NT2/D1 (cell line): ENCODE data around the gene RASL11A.

Source experiments
- DNase-seq: peaks from one replicate; pipeline ENCODE4 v3.0.0-alpha.2; 2011; ENCODE audit warnings: low read depth, low spot score
- H3K27me3 ChIP-seq: 2 replicates; pipeline ENCODE4 v1.6.0; 2011; ENCODE audit warnings: mild to moderate bottlenecking; ENCODE audit not compliant: insufficient read length, insufficient read depth
- H3K36me3 ChIP-seq: 2 replicates; pipeline ENCODE4 v1.6.1; 2011; ENCODE audit warnings: mild to moderate bottlenecking, low read length, mixed read lengths; ENCODE audit not compliant: insufficient read depth, insufficient read length
- H3K4me1 ChIP-seq: 2 replicates; pipeline ENCODE4 v1.5.1; 2011; ENCODE audit not compliant: insufficient read depth, insufficient read length
- H3K4me3 ChIP-seq: 2 replicates; pipeline ENCODE4 v1.5.1; 2011; ENCODE audit warnings: low read depth; ENCODE audit not compliant: insufficient read length
- H3K9ac ChIP-seq: 2 replicates; pipeline ENCODE4 v1.6.0; 2011; ENCODE audit warnings: low read depth; ENCODE audit not compliant: insufficient read length
- H3K9me3 ChIP-seq: 2 replicates; pipeline ENCODE4 v1.5.1; 2011; ENCODE audit warnings: mild to moderate bottlenecking, low read length; ENCODE audit not compliant: insufficient read depth
- SUZ12 ChIP-seq: IDR thresholded peaks from 2 replicates; pipeline ENCODE4 v1.6.1; 2011; ENCODE audit not compliant: insufficient read length, insufficient read depth; ENCODE audit errors: extremely low read depth
- YY1 ChIP-seq: IDR thresholded peaks from 2 replicates; pipeline ENCODE4 v1.6.1; 2011; ENCODE audit not compliant: insufficient read length, insufficient read depth
- ZNF274 ChIP-seq: IDR thresholded peaks from 2 replicates; pipeline ENCODE4 v1.6.1; 2011; ENCODE audit warnings: mild to moderate bottlenecking, low read depth, low read length

RASL11A gene

GRCh38 chr13:27267596-27267995 lies 3.0 kb upstream of the RASL11A start:
- H3K4me3 ChIP-seq, result no peak overlapping the region
- H3K4me1 ChIP-seq, result peaks cover 2% of the 10 kb centered on the region
- H3K36me3 ChIP-seq, result no peaks in the 10 kb centered on the region
- peaks cover 15% of the 10 kb centered on the region for H3K27me3 ChIP-seq
- no peak overlapping the region for H3K9ac ChIP-seq
- no peaks in the 10 kb centered on the region for H3K9me3 ChIP-seq
- DNase-seq, result no peak
- no peak for TF ChIP-seq SUZ12
- no peak for TF ChIP-seq ZNF274
- TF ChIP-seq YY1, result no peak

GRCh38 chr13:27269114-27269665 lies 1.4 kb upstream of the RASL11A start:
- no peaks in the 10 kb centered on the region for H3K36me3 ChIP-seq
- no peak for DNase-seq
- H3K9me3 ChIP-seq, result no peaks in the 10 kb centered on the region
- TF ChIP-seq ZNF274 (no peak), SUZ12 (no peak), YY1 (no peak)
- peaks cover 2% of the 10 kb centered on the region for H3K4me1 ChIP-seq
- H3K9ac ChIP-seq, result no peak overlapping the region
- no peak overlapping the region for H3K4me3 ChIP-seq
- peaks cover 15% of the 10 kb centered on the region for H3K27me3 ChIP-seq

GRCh38 chr13:27271570-27272096 lies 1.0 kb downstream of the RASL11A start:
- Histone ChIP-seq H3K9ac (peak overlapping the region; percentile 88), H3K4me3 (peak overlapping the region; percentile 68)
- no peak for DNase-seq

GRCh38 chr13:27273658-27274425 lies 3.2 kb downstream of the RASL11A start:
- Histone ChIP-seq H3K9me3 (peaks cover 11% of the 10 kb centered on the region; the same call in 1 of the 2 replicates), H3K27me3 (peaks cover 14% of the 10 kb centered on the region), H3K4me1 (peaks cover 2% of the 10 kb centered on the region), H3K4me3 (no peak overlapping the region), H3K36me3 (no peaks in the 10 kb centered on the region), H3K9ac (no peak overlapping the region)
- DNase-seq, result no peak
- TF ChIP-seq YY1 (no peak), SUZ12 (no peak), ZNF274 (no peak)

More at GRCh38 chr13:27271570-27272096, 1.0 kb downstream of the RASL11A start:
- H3K27me3 ChIP-seq, result peaks cover 15% of the 10 kb centered on the region
- H3K9me3 ChIP-seq, result peaks cover 11% of the 10 kb centered on the region; the same call in 1 of the 2 replicates
- TF ChIP-seq SUZ12 (no peak), YY1 (no peak), ZNF274 (no peak)
- H3K4me1 ChIP-seq, result peaks cover 2% of the 10 kb centered on the region
- no peaks in the 10 kb centered on the region for H3K36me3 ChIP-seq

GRCh38 chr13:27274631-27275030 lies 4.0 kb downstream of the RASL11A start:
- H3K9me3 ChIP-seq, result peaks cover 11% of the 10 kb centered on the region; the same call in 1 of the 2 replicates
- no peak overlapping the region for H3K9ac ChIP-seq
- H3K36me3 ChIP-seq, result no peaks in the 10 kb centered on the region
- peaks cover 9% of the 10 kb centered on the region for H3K27me3 ChIP-seq
- no peak overlapping the region for H3K4me3 ChIP-seq
- H3K4me1 ChIP-seq, result peaks cover 2% of the 10 kb centered on the region
- no peak for DNase-seq
- TF ChIP-seq SUZ12, result no peak
- TF ChIP-seq ZNF274, result no peak
- TF ChIP-seq YY1, result no peak

- Histone ChIP-seq H3K36me3 (no peaks in the 10 kb centered on the region), H3K27me3 (peaks cover 6% of the 10 kb centered on the region), H3K4me3 (no peak overlapping the region), H3K9ac (no peak overlapping the region), H3K9me3 (peaks cover 11% of the 10 kb centered on the region; the same call in 1 of the 2 replicates), H3K4me1 (peaks cover 2% of the 10 kb centered on the region)
- TF ChIP-seq SUZ12 (no peak), ZNF274 (no peak), YY1 (no peak)
- DNase-seq, result no peak
Observed at GRCh38 chr13:27276188-27276587, 5.6 kb downstream of the RASL11A start.

- no peak overlapping the region for H3K4me3 ChIP-seq
- no peak overlapping the region for H3K9ac ChIP-seq
- TF ChIP-seq SUZ12 (no peak), ZNF274 (no peak), YY1 (no peak)
- H3K27me3 ChIP-seq, result no peaks in the 10 kb centered on the region
- no peaks in the 10 kb centered on the region for H3K36me3 ChIP-seq
- H3K9me3 ChIP-seq, result peaks cover 11% of the 10 kb centered on the region; the same call in 1 of the 2 replicates
- no peak for DNase-seq
- no peaks in the 10 kb centered on the region for H3K4me1 ChIP-seq
Observed at GRCh38 chr13:27279506-27279905, 8.9 kb downstream of the RASL11A start.
